ENCODE measurements around the gene ONECUT2. TPM values are rescaled to one million over a fixed set of nuclear protein-coding genes. Genes with fewer than 3 reads are reported as not detected.

Gene ONECUT2
- total RNA-seq, 4 donors from 2014 or later = under 0.01 to 0.06 TPM; not detected in 2

DNA sequence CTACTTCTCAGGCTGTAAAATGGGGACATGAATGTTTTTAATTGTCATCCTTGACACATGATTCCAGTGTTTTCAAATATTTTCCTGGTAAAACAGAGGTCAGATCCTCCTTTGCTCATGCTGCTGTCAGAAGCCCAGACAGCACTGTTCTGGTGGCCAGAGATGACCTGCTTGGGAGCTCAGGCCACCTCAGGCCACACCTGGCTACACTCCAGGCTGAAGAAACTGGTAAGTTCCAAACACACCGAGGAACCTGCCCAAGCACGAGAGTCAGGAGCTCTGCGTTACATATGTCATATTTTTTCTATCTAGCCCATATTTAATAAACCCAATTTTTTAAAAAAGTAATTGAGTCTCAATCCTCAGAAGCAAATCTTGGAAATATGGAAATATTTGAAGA lies 103.4 kb downstream of the ONECUT2 start:
- ATAC-seq (ENCODE audit: low FRiP score) = no peak
- TF ChIP-seq, protein P1, sequence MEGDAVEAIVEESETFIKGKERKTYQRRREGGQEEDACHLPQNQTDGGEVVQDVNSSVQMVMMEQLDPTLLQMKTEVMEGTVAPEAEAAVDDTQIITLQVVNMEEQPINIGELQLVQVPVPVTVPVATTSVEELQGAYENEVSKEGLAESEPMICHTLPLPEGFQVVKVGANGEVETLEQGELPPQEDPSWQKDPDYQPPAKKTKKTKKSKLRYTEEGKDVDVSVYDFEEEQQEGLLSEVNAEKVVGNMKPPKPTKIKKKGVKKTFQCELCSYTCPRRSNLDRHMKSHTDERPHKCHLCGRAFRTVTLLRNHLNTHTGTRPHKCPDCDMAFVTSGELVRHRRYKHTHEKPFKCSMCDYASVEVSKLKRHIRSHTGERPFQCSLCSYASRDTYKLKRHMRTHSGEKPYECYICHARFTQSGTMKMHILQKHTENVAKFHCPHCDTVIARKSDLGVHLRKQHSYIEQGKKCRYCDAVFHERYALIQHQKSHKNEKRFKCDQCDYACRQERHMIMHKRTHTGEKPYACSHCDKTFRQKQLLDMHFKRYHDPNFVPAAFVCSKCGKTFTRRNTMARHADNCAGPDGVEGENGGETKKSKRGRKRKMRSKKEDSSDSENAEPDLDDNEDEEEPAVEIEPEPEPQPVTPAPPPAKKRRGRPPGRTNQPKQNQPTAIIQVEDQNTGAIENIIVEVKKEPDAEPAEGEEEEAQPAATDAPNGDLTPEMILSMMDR (IDR thresholded peaks at IDR 0.05) = no peak
- DNase-seq (ENCODE audit: low spot score) = no peak

DNA sequence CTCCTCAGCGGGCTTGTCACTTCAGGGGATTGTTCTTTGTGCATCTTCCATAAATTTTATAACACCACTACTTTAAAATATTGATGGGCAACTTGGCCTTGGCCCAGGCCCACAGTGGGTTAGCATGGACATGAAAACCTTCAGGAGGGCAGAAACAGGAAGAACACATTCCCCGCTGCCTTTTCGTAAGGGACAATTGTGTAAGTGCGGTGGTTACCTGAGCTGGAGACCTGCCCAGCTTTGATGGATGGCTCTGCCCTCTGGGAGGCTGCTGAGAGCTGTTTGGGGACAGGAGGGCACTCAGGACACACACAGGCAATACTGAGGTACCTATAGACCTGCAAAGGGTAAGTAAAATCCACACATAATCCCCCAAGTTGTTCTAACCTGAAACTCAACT lies 104.5 kb downstream of the ONECUT2 start:
- TF ChIP-seq, protein P1 (IDR thresholded peaks at IDR 0.05) = no peak
- ATAC-seq (ENCODE audit: low FRiP score) = no peak
- no peak for DNase-seq (ENCODE audit: low spot score)

Other genes starting within 250 kb of the ONECUT2 start
- not detected for gene ST8SIA3, start 82.8 kb upstream of the ONECUT2 start, total RNA-seq
- gene FECH, start 151.3 kb downstream of the ONECUT2 start, total RNA-seq = 10 to 100 TPM; 22.3 to 53.0 (median 31.7) TPM
- 100 to 1,000 TPM in 3 of 4 donors, 10 to 100 TPM in 1; 88.9 to 122 (median 112) TPM for gene NARS1, start 186.5 kb downstream of the ONECUT2 start, total RNA-seq

Data from omental fat pad (tissue), 4 donors.